Measurements from ENCODE around the gene GRIA4.

Gene GRIA4

DNA sequence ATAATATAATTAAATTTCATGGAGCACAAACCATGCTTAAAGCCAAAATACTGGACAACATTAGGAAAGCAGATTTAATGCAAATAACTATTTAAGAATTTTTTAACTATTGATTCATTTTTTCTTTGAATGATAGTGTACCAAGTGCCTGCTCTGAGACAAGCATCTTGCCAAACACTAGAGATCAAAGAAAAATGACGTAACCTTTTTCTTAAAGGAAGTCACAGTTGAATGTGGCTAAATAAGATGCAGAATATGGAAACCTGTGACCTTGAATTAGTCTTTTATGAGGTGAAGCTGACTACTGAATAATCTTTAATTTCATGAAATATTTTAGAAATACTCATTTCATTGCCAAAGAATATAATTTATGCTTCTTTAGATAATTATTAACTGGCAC, 308.2 kb downstream of the GRIA4 start:
- no peak for DNase-seq (ENCODE audit: low read depth in 2 of 2)

DNA sequence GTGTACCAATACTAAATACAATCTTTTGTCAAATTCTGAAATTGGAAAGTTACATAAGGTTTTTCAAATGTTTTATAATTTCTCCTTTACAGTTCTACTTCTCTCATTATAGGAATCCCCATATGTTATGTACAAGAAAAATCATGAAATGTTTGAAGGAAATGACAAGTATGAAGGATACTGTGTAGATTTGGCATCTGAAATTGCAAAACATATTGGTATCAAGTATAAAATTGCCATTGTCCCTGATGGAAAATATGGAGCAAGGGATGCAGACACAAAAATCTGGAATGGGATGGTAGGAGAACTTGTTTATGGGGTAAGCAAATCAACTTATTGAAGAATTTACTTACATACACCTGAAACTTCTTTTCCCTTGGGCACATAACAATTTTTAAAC, 308.7 kb downstream of the GRIA4 start:
- no peak for DNase-seq (ENCODE audit: low read depth in 2 of 2)

DNA sequence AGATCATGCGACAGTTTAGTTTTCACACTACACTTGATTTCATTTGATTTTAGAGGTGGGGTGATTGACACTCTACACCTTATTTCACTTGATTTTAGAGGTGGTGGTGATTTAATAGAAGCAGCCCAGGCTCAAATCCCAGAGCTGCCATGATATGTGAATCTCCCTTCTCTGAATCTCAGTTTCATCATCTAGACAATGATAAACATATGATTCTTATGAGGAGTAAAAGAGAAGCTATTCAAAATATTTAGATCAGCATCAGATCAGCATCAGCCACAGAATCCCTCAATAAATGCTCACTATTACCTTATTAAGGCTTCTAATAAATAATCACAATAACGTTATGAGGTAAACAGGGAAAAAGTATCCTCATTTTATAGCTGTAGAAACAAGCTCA, 313.4 kb downstream of the GRIA4 start:
- no peak for DNase-seq (ENCODE audit: low read depth in 2 of 2)

GRCh38 chr11:105923807-105924206, 313.9 kb downstream of the GRIA4 start:
- DNase-seq (ENCODE audit: low read depth in 2 of 2) = no peak

GRCh38 chr11:105929084-105929955, 319.4 kb downstream of the GRIA4 start:
- no peak for DNase-seq (ENCODE audit: low read depth in 2 of 2)

GRCh38 chr11:105933695-105934094, 323.8 kb downstream of the GRIA4 start:
- no peak for DNase-seq (ENCODE audit: low read depth in 2 of 2)

GRCh38 chr11:105935791-105936190, 325.9 kb downstream of the GRIA4 start:
- DNase-seq (ENCODE audit: low read depth in 2 of 2) = no peak

DNA sequence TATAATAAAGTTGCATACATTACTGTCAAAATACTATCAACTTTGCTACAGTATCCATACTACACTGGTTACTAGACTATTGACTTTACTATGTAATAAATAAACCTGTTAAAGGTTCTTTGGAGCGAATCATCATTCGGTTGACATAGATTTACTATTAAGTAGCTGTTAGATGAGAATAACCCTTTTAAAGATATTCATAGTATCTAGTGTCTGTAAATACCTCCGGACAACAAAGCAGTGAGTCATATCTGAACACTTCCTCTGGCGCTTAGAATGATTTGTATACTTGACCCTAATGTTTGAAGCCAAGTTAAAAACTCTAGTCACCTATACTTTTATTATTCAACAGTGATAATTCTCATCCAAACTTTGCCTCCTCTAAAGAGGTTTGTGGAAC, 327.5 kb downstream of the GRIA4 start:
- DNase-seq (ENCODE audit: low read depth in 2 of 2) = no peak

- no peak for DNase-seq (ENCODE audit: low read depth in 2 of 2)
Measured at GRCh38 chr11:105937738-105938137, 327.9 kb downstream of the GRIA4 start.

- no peak for DNase-seq (ENCODE audit: low read depth in 2 of 2)
Measured at GRCh38 chr11:105942921-105943320, 333.0 kb downstream of the GRIA4 start.

- no peak for DNase-seq (ENCODE audit: low read depth in 2 of 2)
Measured at GRCh38 chr11:105948918-105949590, 339.2 kb downstream of the GRIA4 start.

GRCh38 chr11:105953886-105954285, 344.0 kb downstream of the GRIA4 start:
- DNase-seq (ENCODE audit: low read depth in 2 of 2) = no peak

DNA sequence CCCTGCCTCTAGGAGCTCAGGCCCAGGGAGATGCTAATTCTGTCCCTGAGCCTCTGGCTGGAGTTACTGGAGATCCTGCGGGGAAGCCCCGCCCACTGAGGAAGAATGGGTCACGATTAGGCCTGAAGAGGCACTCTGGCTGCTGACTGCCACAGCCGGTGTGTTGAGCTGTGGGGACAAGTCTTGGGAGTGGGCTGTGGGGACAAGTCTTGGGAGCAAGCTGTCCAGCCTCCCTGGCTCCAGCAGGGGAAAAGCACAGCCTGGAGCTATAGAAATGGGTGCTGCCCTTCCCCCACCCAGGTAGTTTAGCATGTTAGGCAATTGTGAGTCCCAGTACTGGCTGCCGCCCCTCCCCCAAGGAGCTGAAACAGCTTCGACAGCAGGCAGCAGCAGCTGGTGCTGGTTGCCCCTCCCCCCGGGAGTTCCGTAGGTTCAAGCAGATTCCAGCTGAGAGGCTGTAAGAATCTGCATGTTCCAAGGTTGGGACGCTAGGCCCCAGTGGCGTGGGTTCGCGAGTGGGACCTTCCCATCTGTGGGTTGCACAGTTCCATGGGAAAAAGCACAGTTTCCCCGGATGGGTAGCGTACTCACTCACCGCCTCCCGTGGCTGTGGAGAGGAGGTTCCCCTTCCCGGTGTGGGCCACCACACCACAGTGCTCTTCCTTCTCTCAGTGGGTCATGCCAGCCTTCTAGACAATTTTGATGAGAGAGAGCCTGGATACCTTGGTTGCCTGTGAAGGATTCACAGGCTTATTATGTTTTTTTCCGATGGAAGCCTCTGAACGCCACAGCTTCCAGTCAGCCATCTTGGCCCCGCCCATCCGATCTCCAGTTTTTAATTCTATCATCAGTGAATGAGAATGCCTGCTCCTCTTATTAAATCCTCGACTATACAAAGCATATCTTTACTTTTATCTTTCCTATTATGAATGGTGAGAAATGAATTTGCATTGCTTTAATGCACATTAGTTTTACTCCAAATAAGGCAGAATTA, 350.7 kb downstream of the GRIA4 start:
- no peak for DNase-seq (ENCODE audit: low read depth in 2 of 2)

DNA sequence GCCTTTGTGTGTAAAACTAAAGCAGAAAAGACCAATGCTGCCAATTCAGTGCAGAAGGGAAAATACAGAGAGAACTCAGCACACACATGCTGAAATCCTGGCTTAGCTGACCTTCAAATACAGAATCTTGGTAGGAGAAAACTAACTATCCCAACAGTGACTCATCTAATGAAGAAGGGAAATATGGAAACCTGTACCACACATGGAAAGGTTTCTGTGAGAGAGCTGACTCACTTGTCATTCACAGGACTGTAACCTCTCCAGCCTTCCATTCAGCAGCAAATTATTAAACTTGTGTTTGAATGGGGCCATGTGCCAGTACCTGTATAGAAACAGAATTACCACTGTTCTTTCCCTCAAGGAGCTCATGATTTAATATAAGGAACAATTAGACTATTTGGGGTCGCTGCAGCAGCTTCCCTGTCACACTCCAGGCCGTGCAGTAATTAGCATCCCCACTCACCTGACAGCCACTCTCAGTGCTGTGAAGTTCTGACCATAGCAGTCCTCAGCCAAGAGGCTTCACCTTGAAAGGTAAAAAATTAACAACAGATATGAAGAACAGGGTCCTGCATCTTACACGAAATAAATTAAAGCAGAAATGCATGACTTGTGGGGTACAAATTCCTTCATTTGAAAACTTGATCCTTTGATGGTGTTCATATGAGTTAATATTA, 358.3 kb downstream of the GRIA4 start:
- DNase-seq (ENCODE audit: low read depth in 2 of 2) = no peak

DNA sequence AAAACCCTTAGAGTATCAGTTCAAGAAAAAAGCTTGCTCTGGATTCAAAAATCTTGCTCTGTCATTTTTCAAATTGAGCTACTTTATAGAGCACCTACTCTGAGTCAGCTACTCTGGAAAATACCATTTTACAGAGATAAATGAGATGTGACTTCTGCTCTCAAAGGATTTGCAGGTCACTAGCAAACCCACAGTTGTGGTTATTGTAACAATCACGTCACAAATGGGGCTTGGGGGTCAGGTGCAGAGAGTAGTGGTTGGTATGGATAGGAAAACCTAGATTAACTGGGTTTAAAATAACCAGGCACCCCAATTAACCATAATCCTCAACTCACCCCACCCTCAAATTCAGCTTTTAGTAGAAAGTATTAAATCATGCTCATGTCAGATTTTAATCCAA, 359.9 kb downstream of the GRIA4 start:
- no peak for DNase-seq (ENCODE audit: low read depth in 2 of 2)

DNA sequence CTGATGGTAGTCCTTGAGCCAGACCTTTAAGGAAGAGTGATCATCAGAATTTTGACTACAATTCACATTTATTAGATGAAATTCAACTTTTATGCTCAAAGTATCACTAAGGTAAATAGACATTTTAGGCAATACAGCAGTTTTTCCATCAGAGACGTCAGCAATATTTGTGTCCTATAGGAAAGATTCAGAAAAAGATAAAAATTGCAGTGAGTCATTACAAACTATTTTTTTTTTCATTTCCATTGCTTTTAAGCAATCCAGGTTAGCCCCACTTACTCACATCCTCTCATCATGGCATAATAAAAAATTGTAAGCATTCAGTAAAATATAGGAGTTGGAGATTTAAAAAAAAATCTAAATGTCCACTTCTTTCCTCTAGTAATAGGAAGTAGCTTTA, 365.3 kb downstream of the GRIA4 start:
- DNase-seq (ENCODE audit: low read depth in 2 of 2) = no peak

- no peak for DNase-seq (ENCODE audit: low read depth in 2 of 2)
Measured at GRCh38 chr11:105979997-105980703, 370.3 kb downstream of the GRIA4 start.

GRCh38 chr11:105986554-105986953, 376.7 kb downstream of the GRIA4 start:
- no peak for DNase-seq (ENCODE audit: low read depth in 2 of 2)

- DNase-seq (ENCODE audit: low read depth in 2 of 2) = no peak
Measured at GRCh38 chr11:105988197-105988596, 378.3 kb downstream of the GRIA4 start.

DNA sequence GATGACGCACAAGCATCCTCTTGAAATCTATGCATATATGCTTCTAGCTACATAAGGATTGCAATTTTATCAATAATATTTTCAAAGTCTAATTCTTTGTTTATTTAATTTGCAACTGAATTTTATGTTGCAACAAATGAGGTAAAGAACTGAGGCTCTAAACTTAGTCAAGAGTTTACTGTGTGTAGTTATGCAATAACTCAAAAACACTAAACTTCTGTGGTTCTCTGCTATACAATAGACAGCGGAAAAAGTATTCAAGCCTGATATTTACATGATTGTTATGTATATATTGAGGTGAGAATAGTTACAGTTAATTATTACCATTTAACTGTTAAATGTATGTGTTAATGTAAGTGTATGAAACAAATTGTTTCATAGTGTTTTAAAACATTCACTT, 379.3 kb downstream of the GRIA4 start:
- DNase-seq (ENCODE audit: low read depth in 2 of 2) = no peak

DNA sequence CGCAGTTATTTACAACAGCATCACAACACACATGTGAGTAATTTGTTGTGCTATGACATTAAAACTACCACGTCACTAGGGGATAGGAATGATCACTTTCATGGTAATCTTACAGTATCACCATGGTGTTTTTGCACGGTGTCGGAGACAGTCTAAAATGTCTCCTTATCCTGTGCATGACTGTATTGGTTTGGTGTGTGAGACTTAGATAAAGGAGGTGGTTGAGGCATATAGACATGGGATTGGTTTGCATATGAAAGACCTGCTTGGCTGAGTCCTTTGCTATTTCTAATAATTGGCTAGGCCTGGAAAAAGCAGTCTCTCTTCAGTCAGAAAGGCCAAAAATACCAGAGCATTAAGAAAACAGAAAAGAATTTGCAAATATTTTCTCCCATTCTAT, 382.0 kb downstream of the GRIA4 start:
- no peak for DNase-seq (ENCODE audit: low read depth in 2 of 2)

All from stimulated activated CD8-positive, alpha-beta memory T cell treated with anti-CD3 and anti-CD28 coated beads, Interleukin-15, amount 100 ng/mL, for 48 hours (primary cell).